Muscle layer of colon (tissue), 2 donors: Measurements from ENCODE around the gene TRPM4.
"Not testable (repeated sequence)": the region's sequence is repeated elsewhere in the genome, so short reads cannot be mapped to it uniquely, and the experiment has no call there.

ENCODE experiments used
- H3K27ac ChIP-seq: one replicate; pipeline ENCODE4 v1.7.0; 2013; ENCODE audit warnings: low read depth, mild to moderate bottlenecking, low read length, moderate library complexity
- H3K27me3 ChIP-seq, 2 donors: one replicate each; pipeline ENCODE4 v1.7.0; 2013; ENCODE audit warnings: low read length in 2 of 2, mild to moderate bottlenecking in 2 of 2; ENCODE audit not compliant: insufficient read depth in 2 of 2, control insufficient read depth in 1 of 2
- H3K36me3 ChIP-seq: one replicate; pipeline ENCODE4 v1.7.0; 2013; ENCODE audit warnings: mild to moderate bottlenecking, low read length; ENCODE audit not compliant: insufficient read depth
- H3K4me1 ChIP-seq: one replicate; pipeline ENCODE4 v1.7.0; 2013; ENCODE audit warnings: mild to moderate bottlenecking, low read length; ENCODE audit not compliant: insufficient read depth
- H3K4me3 ChIP-seq, 2 donors: one replicate each; pipeline ENCODE4 v1.7.0; 2013; ENCODE audit warnings: low read length in 2 of 2, low read depth in 1 of 2, mild to moderate bottlenecking in 1 of 2, moderate library complexity in 1 of 2
- H3K9ac ChIP-seq: one replicate; pipeline ENCODE4 v1.7.0; 2013; ENCODE audit warnings: low read length
- H3K9me3 ChIP-seq: one replicate; pipeline ENCODE4 v1.7.0; 2013; ENCODE audit warnings: mild to moderate bottlenecking, low read length
- donor health status: abdominal sarcoma.
- donor health status: Adenocarcinoma of cecum.

Gene TRPM4

GRCh38 chr19:49146408-49146770, 11.2 kb upstream of the TRPM4 start:
- H3K9me3 ChIP-seq, H3K9ac ChIP-seq, H3K36me3 ChIP-seq, H3K27ac ChIP-seq, H3K27me3 ChIP-seq, H3K4me3 ChIP-seq: not testable (repeated sequence)
- H3K4me1 ChIP-seq: peaks cover 22% of the 10 kb centered on the region

DNA sequence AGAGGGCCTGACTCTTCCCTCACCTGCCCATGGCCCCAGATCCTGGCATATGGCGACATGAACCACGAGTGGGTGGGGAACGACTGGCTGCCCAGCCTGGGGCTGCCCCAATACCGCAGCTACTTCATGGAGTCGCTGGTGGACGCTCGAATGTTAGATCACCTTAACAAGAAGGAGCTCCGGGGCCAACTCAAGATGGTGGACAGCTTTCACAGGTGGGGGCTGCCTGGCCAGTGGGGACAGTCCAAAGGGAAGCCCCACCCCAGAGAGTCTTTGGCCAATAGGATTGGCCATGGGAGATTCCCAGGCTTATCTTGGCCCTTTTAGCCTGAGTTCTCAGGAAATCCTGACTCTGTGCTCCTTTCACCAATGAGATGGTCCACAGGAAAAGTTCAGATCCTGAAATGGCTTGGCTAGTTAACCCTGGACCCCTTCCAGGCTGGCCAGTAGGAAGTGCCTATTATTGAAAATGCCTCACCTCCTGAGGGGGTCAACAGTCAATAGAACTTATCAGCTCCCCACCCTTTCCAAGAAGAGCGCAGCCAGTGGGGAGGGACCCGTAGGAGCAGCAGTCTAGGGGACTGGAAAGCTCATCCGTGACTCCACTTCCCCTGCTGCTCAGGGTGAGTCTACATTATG, 9.4 kb upstream of the TRPM4 start:
- no peaks in the 10 kb centered on the region for H3K9me3 ChIP-seq
- H3K27me3 ChIP-seq: peaks cover 3 to 5% of the 10 kb centered on the region in 2 donors
- no peaks in the 10 kb centered on the region for H3K36me3 ChIP-seq
- H3K27ac ChIP-seq: no peak overlapping the region
- no peak overlapping the region for H3K9ac ChIP-seq
- H3K4me3 ChIP-seq: peak overlapping the region in 1 of 2 donors; percentile 72
- peaks cover 25% of the 10 kb centered on the region for H3K4me1 ChIP-seq

- no peak overlapping the region for H3K9ac ChIP-seq
- H3K27me3 ChIP-seq: peaks cover 3 to 5% of the 10 kb centered on the region in 2 donors
- no peaks in the 10 kb centered on the region for H3K9me3 ChIP-seq
- H3K4me3 ChIP-seq: peak overlapping the region; percentile 72 to 80
- no peaks in the 10 kb centered on the region for H3K36me3 ChIP-seq
- H3K4me1 ChIP-seq: peaks cover 25% of the 10 kb centered on the region
- peak overlapping the region; percentile 75 for H3K27ac ChIP-seq
These were observed 8.6 kb upstream of the TRPM4 start for GRCh38 chr19:49148784-49149651.

DNA sequence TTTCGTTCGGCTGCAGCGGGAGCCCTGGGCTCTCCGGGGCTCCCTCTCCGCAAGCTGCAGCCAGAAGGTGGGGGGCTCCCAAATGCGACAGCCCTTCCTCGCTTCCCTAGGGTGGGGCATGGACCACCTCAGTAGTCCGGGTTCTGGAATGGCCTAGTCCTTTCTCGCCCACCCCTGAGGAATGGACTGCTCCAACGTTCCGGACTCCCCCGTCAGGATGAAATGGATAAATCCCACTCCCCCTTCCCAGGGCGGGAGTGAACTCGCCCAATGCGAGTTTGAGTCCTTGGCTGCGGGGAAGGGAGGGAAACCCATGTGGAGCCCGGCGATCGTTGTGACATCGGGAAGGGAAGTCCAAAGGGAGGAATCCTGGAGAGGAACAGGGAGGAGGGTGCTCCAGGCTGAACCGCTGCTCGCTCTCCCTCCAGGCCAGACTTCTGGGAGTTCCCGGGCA, 7.9 kb upstream of the TRPM4 start:
- H3K4me3 ChIP-seq: peak overlapping the region; percentile 72 to 80
- peak overlapping the region; percentile 75 for H3K27ac ChIP-seq
- H3K36me3 ChIP-seq: no peaks in the 10 kb centered on the region
- H3K9me3 ChIP-seq: no peaks in the 10 kb centered on the region
- no peak overlapping the region for H3K9ac ChIP-seq
- peaks cover 3 to 5% of the 10 kb centered on the region in 2 donors for H3K27me3 ChIP-seq
- peaks cover 25% of the 10 kb centered on the region for H3K4me1 ChIP-seq

GRCh38 chr19:49150106-49150943, 7.3 kb upstream of the TRPM4 start:
- peak overlapping the region; percentile 75 for H3K27ac ChIP-seq
- H3K36me3 ChIP-seq: no peaks in the 10 kb centered on the region
- no peaks in the 10 kb centered on the region for H3K9me3 ChIP-seq
- H3K27me3 ChIP-seq: peaks cover 3 to 5% of the 10 kb centered on the region in 2 donors
- H3K4me3 ChIP-seq: peak overlapping the region; percentile 72 to 80
- H3K9ac ChIP-seq: peak overlapping the region; percentile 27
- H3K4me1 ChIP-seq: peaks cover 25% of the 10 kb centered on the region

GRCh38 chr19:49150944-49151243, 6.7 kb upstream of the TRPM4 start:
- H3K27me3 ChIP-seq: peaks cover 3 to 5% of the 10 kb centered on the region in 2 donors
- H3K4me1 ChIP-seq: peaks cover 19% of the 10 kb centered on the region
- peak overlapping the region; percentile 72 to 80 for H3K4me3 ChIP-seq
- no peak overlapping the region for H3K9ac ChIP-seq
- no peaks in the 10 kb centered on the region for H3K36me3 ChIP-seq
- no peaks in the 10 kb centered on the region for H3K9me3 ChIP-seq
- H3K27ac ChIP-seq: no peak overlapping the region

DNA sequence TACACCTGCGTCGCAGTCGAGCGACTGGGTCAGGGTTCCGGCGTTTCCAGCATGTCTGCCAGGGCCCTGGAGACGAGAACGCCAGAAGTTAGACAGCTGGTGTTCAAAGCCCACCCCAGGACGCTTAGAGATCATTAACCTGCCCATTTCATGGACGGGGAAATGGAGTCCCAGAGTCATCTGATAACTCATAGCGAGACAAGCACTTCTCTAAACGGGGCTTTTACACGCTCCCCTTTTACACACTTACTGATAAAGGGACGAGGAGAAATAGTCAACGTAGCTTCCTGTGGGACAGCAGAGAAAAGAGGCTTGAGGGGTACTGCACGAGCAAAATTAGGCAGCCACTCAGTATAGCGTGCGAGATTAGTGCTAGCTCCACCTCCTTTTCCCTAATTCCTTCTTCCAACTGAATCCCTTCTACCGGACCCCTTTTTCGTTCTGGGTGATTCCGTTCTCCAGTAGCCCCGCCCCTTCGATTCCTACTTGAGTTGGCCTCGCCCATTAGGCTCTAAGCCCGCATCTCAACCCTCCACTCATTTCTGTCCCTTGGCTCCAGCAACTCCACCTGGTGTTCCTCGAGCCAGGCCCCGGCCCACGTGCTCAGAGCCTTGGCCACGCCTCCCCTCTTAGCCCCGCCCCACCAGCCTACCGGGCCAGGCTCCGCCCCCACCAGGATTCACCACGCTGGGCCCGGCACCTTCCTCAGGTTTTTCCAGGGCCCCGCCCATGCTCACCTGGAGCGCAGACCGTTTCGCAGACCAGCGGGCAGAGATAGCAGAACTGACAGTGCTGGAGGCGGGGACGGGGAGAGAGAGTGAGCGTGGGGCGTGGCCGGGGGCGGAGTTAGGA, 6.1 kb upstream of the TRPM4 start:
- H3K4me1 ChIP-seq: peaks cover 15% of the 10 kb centered on the region
- peak overlapping the region in 1 of 2 donors; percentile 72 for H3K4me3 ChIP-seq
- no peaks in the 10 kb centered on the region for H3K9me3 ChIP-seq
- H3K27me3 ChIP-seq: peaks cover 3 to 5% of the 10 kb centered on the region in 2 donors
- H3K9ac ChIP-seq: no peak overlapping the region
- no peaks in the 10 kb centered on the region for H3K36me3 ChIP-seq
- no peak overlapping the region for H3K27ac ChIP-seq

DNA sequence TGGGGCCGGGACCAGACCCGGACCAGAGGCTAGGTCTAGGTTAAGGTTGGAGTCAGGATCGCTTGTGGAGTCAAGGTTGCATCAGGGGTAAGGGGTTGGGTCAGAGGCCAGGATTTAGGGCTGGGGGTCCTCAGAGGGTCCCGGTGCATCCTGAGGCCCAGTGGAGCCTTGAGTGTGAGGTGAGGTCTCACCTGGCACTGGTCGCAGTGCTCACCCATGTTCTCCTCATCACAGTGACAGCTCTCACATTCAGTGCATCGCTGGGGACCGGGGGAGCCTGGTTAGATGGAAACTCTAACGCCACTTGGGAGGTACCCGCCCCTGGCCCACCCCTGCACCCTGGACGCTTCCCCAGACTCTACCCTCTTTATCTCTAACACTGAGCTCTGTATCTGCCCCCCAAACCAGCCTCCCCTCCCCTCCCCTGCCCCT, 5.5 kb upstream of the TRPM4 start:
- no peaks in the 10 kb centered on the region for H3K9me3 ChIP-seq
- H3K27ac ChIP-seq: no peak overlapping the region
- H3K27me3 ChIP-seq: peaks cover 3 to 5% of the 10 kb centered on the region in 2 donors
- no peak overlapping the region for H3K9ac ChIP-seq
- no peaks in the 10 kb centered on the region for H3K36me3 ChIP-seq
- peaks cover 15% of the 10 kb centered on the region for H3K4me1 ChIP-seq
- no peak overlapping the region for H3K4me3 ChIP-seq

DNA sequence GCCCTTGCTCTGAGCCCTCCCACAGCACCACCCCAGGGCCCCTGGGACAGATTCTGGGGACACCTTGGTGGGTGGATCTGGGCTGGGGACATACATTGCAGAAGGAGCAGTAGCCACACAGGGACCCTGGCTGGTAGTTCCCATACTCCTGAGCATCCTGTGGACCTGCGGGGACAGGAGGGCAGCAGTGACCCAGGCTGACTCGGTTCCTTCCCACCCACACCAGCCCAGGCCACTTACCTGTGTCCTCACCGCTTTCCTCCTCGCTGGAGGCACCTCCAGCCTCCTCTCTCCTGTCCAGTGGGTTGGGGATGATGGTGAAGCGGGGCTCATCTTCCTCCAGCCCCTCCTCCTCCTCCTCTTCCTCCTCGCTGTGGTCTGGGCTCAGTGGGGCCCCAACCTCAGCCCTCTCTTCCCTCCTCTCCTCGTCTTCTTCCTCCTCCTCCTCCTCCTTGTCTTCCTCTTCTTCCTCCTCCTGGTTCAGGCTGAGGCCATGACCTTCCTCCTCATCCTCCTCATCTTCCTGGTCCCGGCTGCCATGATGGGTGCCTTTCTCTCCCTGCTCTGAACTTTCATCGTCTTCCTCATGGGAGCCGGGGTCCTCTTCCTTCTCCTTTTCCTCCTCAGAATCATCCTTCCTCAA, 4.3 kb upstream of the TRPM4 start:
- Histone ChIP-seq H3K9ac (no peak overlapping the region), H3K36me3 (no peaks in the 10 kb centered on the region), H3K27ac (no peak overlapping the region), H3K4me3 (no peak overlapping the region), H3K27me3 (peaks cover 3 to 5% of the 10 kb centered on the region in 2 donors), H3K4me1 (peaks cover 15% of the 10 kb centered on the region), H3K9me3 (no peaks in the 10 kb centered on the region)

DNA sequence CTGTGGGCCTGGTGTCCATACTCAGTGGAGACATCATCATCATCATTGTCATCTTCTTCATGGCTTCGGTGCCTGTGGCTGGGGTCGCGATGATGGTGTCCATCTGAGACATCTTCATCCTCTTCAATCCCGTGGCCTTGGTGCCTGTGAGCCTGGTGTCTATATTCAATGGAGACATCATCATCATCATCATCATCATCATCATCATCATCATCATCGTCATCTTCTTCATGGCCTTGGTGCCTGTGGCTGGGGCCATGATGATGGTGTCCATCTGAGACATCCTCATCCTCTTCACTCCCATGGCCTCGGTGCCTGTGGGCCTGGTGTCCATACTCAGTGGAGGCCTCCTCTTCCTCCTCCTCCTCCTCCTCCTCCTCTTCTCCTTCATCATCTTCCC, 3.3 kb upstream of the TRPM4 start:
- no peaks in the 10 kb centered on the region for H3K27me3 ChIP-seq
- no peaks in the 10 kb centered on the region for H3K36me3 ChIP-seq
- no peak overlapping the region for H3K27ac ChIP-seq
- no peak overlapping the region for H3K9ac ChIP-seq
- no peaks in the 10 kb centered on the region for H3K9me3 ChIP-seq
- peaks cover 12% of the 10 kb centered on the region for H3K4me1 ChIP-seq
- no peak overlapping the region for H3K4me3 ChIP-seq
